ENCODE measurements around the gene ADCY3. TPM values are rescaled to one million over a fixed set of nuclear protein-coding genes. Genes with fewer than 3 reads are reported as not detected.

Gene ADCY3
- total and polyA plus RNA-seq, 3 donors from 2014 or later: 22.3 to 41.6 (median 27.9) TPM

DNA sequence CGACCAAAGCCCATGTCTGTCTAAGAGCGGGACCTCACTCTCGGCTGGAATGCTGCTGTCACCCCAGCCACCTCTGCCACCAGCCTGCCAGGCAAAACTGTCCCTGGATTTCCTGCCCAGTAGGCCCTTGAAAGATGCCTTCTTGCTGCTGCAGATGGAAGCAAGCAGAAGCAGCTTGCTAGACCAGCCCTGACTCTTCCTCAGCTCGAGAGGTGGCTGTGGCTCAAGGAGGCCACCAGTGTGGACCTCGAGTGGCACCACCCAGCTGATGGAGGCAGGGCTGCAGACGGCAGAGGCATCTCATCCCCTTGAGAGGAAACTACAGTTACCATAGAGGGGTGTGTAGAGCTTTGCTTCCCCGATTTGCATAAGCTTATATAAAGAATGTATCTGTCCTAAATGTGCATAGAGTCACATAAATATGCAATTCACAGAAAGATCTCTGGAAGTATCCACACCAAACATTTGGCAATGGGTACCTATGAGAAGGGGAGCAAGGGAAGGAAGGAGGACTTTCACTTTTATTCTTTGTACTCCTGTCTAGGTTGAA is 20.6 kb downstream of the ADCY3 start:
- 90% methylated on average over 4 to 7 of the region's 7 CpGs for WGBS, 2 donors
- H3K27ac ChIP-seq: no peak overlapping the region
- DNase-seq: no peak
- no peaks in the 10 kb centered on the region for H3K36me3 ChIP-seq (ENCODE audit: low read depth, missing control alignments)
- H3K27me3 ChIP-seq: no peaks in the 10 kb centered on the region
- no peaks in the 10 kb centered on the region for H3K4me1 ChIP-seq
- intact Hi-C loops (cut with DNase I; ENCODE audit: low total_unique reads): no loop called here
- no peaks in the 10 kb centered on the region for H3K9me3 ChIP-seq
- TF ChIP-seq, protein P1, sequence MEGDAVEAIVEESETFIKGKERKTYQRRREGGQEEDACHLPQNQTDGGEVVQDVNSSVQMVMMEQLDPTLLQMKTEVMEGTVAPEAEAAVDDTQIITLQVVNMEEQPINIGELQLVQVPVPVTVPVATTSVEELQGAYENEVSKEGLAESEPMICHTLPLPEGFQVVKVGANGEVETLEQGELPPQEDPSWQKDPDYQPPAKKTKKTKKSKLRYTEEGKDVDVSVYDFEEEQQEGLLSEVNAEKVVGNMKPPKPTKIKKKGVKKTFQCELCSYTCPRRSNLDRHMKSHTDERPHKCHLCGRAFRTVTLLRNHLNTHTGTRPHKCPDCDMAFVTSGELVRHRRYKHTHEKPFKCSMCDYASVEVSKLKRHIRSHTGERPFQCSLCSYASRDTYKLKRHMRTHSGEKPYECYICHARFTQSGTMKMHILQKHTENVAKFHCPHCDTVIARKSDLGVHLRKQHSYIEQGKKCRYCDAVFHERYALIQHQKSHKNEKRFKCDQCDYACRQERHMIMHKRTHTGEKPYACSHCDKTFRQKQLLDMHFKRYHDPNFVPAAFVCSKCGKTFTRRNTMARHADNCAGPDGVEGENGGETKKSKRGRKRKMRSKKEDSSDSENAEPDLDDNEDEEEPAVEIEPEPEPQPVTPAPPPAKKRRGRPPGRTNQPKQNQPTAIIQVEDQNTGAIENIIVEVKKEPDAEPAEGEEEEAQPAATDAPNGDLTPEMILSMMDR (IDR thresholded peaks at IDR 0.05): no peak
- TF ChIP-seq POLR2A (IDR thresholded peaks at IDR 0.05): no peak
- H3K4me3 ChIP-seq: no peak overlapping the region

DNA sequence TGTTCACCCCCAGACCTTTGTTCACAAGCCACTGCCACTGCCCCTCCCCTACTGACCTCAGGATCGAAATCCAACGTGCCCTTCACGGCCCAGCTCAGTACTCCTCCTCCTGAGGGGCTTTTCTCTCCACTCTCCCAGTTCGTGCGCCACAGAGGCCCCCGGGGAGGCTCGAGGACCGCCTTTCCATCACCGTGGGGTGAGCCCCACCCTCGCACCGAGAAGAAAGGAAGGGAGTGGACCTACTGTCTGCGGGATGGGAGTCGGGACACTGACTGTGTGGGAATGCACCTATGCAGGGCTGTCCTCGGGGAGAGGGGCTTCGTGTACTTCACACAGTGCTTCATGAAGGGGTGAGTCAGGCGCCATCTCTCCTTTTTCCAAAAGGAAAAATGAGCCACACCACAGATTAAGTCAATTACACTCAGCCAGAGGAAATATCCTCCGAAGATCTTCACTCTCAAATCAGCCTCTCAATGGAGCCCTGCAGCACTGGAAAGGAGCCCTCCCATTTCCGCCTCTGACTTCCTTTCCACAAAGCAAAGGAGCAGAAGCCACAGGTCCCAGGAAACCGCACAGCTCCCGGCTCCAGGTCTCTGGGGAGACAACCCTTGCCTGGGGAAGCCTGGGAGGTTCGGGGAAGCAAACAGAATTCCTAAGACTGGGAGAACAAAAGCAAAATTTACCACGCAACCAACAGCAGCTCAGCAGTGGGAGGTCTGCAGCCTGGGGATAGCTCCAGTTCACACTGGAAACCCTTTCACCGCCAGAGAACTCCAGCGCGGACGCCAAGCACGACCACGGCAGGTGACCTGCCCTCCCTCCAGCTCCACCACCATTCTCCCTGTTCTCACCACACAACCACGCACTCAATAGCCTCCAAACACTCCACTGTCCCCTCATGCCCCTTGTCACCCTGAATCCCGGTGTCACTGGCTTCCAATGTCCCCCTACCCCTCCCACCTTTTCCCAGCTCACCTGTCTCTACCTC is 21.6 kb downstream of the ADCY3 start:
- Histone ChIP-seq H3K4me1 (no peaks in the 10 kb centered on the region), H3K27me3 (no peaks in the 10 kb centered on the region), H3K9me3 (no peaks in the 10 kb centered on the region), H3K27ac (no peak overlapping the region), H3K4me3 (no peak overlapping the region), H3K36me3 (ENCODE audit: low read depth, missing control alignments) (no peaks in the 10 kb centered on the region)
- intact Hi-C loops (cut with DNase I; ENCODE audit: low total_unique reads): no loop called here
- TF ChIP-seq, protein P1 (IDR thresholded peaks at IDR 0.05): no peak
- TF ChIP-seq POLR2A (IDR thresholded peaks at IDR 0.05): no peak
- WGBS, 2 donors: 76 to 93% methylated on average over 30 of the region's 30 CpGs
- DNase-seq: no peak

DNA sequence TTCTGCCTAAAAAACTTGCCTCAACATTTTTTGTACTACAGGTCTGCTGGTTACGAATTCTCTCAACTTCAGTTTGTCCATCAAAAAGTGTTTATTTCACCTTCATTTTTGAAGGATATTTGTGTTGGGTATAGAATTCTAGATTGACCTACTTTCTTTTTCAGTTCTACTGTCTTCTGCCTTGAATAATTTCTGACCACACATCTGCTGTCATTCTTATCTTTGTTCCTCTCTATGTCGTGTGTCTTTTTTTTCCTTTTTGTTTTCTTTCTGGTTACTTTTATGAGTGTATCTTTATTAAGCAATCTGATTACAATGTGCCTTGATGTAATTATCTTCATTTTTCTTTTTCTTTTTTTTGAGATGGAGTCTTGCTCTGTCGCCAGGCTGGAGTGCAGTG is 25.3 kb downstream of the ADCY3 start:
- WGBS, 2 donors: 85 to 93% methylated on average over 3 of the region's 3 CpGs

DNA sequence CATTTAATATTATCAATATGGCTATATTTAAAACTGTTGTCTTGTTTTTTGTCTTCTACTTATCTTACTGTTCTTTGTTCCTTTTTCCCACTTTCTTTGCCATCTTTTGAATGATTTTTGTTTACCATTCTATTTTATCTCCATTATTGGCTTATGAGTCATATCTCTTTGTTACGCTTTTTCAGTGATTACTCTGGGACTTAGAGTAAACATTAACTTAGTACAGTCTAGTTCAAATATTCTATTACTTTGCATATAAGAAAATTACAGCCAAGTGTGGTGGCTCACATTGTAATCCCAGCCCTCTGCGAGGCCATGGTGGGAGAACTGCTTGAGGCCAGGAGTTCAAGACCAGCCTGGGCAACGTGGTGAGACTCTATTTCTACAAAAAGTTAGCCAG is 26.1 kb downstream of the ADCY3 start:
- TF ChIP-seq, protein P1 (IDR thresholded peaks at IDR 0.05): no peak
- no peak for TF ChIP-seq POLR2A (IDR thresholded peaks at IDR 0.05)
- intact Hi-C loops (cut with DNase I; ENCODE audit: low total_unique reads): no loop called here
- H3K4me1 ChIP-seq: no peaks in the 10 kb centered on the region
- no peak overlapping the region for H3K4me3 ChIP-seq
- WGBS, 2 donors: 88 to 91% methylated on average over 3 of the region's 3 CpGs
- DNase-seq: no peak
- no peaks in the 10 kb centered on the region for H3K36me3 ChIP-seq (ENCODE audit: low read depth, missing control alignments)
- no peaks in the 10 kb centered on the region for H3K27me3 ChIP-seq
- H3K27ac ChIP-seq: no peak overlapping the region
- no peaks in the 10 kb centered on the region for H3K9me3 ChIP-seq

More for the DNA sequence above, 25.3 kb downstream of the ADCY3 start:
- no peak for DNase-seq
- H3K36me3 ChIP-seq (ENCODE audit: low read depth, missing control alignments): no peaks in the 10 kb centered on the region
- no peak overlapping the region for H3K4me3 ChIP-seq
- no peak overlapping the region for H3K27ac ChIP-seq
- H3K9me3 ChIP-seq: no peaks in the 10 kb centered on the region
- intact Hi-C loops (cut with DNase I; ENCODE audit: low total_unique reads): no loop called here
- H3K27me3 ChIP-seq: no peaks in the 10 kb centered on the region
- H3K4me1 ChIP-seq: no peaks in the 10 kb centered on the region
- TF ChIP-seq, protein P1 (IDR thresholded peaks at IDR 0.05): no peak
- TF ChIP-seq POLR2A (IDR thresholded peaks at IDR 0.05): no peak
